ENCODE measurements around the gene CD40.

Gene CD40

DNA sequence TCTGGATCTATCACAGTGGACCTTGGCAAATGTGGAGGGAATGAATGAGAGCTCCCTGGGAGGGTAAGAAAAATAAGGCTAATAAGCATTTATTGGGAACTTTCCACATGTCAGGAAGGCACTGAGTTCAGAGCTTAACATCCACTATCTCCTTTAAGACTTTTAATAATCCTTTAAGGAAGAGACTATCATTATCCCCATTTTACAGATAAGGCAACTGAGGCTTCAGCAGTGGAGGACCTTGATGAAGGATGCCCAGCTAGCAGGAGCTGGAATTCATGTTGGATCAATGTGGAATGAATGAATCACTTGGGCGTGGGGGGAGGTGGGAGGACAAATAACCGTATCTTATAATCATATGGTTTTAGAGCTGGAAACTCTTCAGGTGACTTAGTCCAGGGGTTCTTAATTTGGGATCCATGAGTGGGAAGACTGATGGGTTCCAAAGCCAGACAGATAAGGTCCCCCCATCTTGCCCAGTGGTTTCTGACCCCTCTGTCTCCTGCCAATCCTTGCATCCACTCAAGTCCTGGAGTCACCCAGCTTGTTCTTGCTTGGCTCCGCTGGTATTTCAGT is 54.9 kb downstream of the CD40 start:
- no peak for DNase-seq (ENCODE audit: low read depth in 2 of 2)

DNA sequence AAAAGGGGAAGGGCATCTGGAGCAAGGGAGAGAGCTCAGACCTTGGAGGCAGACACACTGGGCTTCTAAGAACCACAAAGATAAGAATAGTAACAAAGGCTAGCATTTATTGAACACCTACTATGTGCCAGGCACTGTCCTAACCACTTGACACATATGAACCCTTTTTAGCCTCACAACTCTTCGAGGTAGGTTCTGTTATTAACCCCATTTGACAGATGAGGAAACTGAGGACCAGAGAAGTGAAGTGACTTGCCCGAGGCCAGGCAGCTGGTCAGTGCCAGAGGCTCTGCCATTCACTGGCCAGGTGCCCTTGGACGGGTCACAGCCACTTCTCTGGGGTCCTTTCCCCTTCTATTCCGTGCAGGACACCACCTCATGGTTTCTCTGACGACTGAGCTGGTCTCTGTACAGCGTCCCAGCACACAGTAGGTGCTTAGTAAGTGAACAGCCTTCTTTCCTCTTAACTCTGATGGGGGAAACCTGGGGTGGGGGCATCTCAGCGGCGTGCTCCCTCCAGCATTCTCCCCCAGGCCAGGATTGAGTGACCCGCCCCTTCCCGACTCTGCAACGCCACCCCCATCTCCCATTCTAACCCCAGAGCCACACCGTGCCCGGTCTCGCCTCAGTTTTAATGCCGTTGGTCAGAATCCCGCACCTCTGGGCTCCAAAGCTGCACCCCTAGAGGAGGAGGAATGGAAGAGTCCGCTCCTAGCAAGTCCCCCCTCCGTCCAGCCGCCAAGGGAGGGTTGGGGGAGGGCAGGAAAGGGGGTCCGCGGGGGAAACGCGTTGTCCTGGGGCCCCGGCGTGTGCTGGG is 55.7 kb downstream of the CD40 start:
- no peak for DNase-seq (ENCODE audit: low read depth in 2 of 2)

DNA sequence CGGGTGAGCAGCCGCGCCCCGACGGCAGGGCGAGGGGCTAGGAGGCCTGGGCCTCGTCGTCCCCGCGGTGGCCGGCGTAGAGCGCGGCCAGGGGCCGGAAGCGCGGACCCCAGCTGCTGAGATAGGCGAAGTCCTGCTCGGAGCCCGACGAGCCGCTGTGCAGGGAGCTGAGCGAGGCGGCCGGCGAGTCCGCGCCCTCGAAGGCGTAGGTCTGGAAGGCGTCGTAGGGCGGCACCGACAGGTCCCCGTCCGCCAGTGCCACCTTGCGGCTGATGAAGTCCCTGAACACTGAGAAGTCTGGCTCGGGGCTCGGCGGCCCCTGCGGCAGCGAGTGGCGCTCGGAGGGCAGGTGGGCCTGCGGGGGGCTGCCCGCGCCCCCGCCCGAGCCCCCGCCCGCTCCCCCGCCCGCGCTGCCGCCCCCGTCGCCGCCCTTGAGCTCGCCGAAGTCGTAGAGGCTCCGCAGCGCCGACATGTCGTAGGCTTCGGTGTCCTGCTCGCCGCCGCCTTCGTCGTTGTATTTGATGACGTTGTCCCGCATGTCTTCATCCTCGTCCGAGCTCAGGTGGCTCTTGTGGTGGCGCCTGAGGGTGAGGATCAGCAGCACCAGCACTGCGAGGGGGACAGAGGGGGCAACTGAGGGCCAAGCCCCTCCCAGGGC is 56.5 kb downstream of the CD40 start:
- DNase-seq (ENCODE audit: low read depth in 2 of 2): peak; percentile 64 to 75

DNA sequence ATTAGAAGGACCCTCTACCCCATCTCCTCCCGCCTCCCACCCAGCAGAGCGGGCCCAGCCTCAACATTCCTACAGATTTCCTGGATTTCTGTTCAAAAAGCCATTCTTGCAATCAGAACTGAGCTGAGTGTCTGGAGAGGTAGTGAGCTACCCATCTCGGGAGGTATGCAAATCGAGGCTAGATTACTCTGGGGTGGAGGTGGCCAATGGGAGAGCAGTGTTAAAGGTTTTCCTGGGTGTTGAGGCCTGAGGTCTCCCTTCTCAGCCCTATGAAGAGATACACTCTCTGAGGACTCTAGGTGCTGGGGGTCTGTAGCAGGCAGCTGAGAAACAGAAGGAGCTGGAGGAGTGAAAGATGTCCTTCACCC is 57.0 kb downstream of the CD40 start:
- no peak for DNase-seq (ENCODE audit: low read depth in 2 of 2)

- no peak for DNase-seq (ENCODE audit: low read depth in 2 of 2)
These were observed 58.7 kb downstream of the CD40 start for GRCh38 chr20:46176739-46177378.

GRCh38 chr20:46177768-46178167 is 59.7 kb downstream of the CD40 start:
- DNase-seq (ENCODE audit: low read depth in 2 of 2): no peak

- no peak for DNase-seq (ENCODE audit: low read depth in 2 of 2)
These were observed 60.8 kb downstream of the CD40 start for GRCh38 chr20:46178891-46179290.

Measured in activated CD4-positive, alpha-beta T cell treated with anti-CD3 and anti-CD28 coated beads for 24 hours (primary cell).